Measurements from ENCODE around the gene CNNM3.

CNNM3 gene

DNA sequence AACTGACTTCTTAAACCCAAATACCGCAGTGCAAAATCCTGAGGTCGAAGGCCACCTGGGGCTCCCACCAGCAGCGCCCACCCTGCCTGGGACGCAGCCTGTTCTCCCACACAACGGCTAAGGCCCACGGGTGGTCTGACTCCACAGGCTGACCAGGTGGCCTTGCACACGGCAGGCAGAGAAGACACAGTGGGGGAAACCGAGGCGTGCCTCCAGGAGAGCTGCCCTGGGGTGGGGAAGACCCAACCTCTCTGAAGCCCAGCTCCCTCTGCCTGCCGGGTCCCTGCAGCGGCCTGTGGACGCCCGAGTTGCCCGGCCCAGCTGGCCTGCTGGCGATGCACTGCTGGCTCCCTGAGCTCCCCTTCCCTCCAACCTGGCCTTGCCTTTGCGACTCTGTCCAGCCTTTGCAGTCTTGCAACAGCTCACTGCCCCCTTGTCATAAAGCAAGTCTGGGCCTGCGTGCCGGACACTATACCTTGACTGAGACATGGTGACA lies 63.5 kb downstream of the CNNM3 start:
- TF ChIP-seq ZFX (IDR thresholded peaks at IDR 0.05): no peak
- TF ChIP-seq, protein P1, sequence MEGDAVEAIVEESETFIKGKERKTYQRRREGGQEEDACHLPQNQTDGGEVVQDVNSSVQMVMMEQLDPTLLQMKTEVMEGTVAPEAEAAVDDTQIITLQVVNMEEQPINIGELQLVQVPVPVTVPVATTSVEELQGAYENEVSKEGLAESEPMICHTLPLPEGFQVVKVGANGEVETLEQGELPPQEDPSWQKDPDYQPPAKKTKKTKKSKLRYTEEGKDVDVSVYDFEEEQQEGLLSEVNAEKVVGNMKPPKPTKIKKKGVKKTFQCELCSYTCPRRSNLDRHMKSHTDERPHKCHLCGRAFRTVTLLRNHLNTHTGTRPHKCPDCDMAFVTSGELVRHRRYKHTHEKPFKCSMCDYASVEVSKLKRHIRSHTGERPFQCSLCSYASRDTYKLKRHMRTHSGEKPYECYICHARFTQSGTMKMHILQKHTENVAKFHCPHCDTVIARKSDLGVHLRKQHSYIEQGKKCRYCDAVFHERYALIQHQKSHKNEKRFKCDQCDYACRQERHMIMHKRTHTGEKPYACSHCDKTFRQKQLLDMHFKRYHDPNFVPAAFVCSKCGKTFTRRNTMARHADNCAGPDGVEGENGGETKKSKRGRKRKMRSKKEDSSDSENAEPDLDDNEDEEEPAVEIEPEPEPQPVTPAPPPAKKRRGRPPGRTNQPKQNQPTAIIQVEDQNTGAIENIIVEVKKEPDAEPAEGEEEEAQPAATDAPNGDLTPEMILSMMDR (conservative IDR thresholded peaks at IDR 0.05): no peak
- H3K27ac ChIP-seq: no peak overlapping the region

DNA sequence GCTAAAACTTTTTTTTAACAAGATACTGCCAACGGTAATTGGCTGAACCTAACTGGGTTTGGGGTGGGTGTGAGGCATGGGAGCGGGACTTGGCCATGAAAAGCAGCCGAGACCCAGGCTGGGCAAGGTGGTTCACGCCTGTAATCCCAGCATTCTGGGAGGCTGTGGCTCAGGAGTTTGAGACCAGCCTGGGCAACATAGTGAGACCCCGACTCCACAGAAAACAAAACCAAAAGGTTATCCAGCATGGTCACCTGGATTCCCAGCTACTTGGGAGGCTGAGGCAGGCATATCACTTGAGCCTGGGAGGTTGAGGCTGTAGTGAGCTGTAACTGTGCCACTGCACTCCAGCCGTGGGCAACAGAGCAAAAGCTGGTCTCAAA lies 64.8 kb downstream of the CNNM3 start:
- no peak overlapping the region for H3K27ac ChIP-seq
- TF ChIP-seq, protein P1 (conservative IDR thresholded peaks at IDR 0.05): no peak

DNA sequence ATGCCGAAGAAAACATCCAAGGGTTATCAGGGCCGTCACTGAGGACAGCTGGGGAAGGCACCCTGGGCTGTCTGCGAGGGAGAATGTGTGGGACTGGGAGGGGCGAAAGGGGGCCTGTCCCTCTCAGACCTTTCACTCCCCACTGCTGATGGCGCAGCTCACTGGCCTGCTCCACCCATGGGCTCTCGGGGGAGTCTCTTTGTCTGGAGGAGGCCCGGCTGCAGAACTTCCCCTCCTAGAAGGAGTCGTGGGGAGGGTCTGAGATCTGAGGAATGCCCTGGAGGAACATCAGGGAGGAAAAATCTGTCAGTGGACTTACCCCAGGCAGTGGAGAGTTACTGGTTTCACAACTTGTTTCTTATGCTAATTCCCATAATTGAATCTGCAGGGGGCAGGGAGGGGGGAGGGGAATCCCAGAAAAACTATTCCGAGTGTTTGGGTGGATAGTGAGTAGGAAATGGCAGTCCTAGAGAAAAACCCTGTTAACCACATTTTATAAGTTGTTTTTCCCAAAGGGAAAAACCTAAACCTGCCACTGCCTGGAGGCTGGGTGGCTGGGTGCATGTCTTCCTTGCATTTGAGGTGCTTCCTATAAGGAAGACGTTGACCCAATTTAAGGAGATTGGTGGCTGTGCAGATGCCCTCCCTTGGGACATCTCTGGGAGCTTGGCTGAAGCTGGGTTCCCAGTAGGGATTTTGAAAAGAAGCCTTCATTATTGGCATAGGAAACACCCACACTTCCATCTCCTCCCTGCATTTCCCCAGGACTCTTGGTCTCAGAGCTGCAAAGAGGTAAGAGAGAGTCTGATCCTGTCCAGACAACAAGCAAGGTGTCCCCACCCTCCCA lies 65.5 kb downstream of the CNNM3 start:
- no peak for TF ChIP-seq ZFX (IDR thresholded peaks at IDR 0.05)
- TF ChIP-seq, protein P1 (conservative IDR thresholded peaks at IDR 0.05): no peak
- H3K27ac ChIP-seq: no peak overlapping the region

DNA sequence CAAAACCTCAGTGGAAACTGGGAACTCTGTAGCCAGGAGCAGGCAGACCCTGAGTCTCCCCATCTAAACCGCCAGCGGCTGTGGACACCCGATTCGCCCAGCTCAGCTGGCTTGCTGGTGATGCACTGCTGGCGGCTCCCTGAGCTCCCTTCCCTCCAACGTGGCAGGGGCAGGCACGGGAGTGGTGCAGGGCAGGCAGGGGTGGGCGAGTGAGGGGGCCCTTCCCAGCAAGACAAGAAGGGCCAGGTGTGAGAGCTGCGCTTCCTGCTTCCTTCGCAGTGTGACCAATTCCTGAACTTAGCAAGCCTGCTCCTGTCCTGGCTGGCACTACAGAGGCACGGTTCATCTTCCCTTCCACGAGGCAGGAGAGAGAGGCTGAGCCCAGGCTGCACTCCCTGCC lies 66.2 kb downstream of the CNNM3 start:
- no peak overlapping the region for H3K27ac ChIP-seq
- TF ChIP-seq, protein P1 (conservative IDR thresholded peaks at IDR 0.05): no peak
- TF ChIP-seq ZFX (IDR thresholded peaks at IDR 0.05): no peak

DNA sequence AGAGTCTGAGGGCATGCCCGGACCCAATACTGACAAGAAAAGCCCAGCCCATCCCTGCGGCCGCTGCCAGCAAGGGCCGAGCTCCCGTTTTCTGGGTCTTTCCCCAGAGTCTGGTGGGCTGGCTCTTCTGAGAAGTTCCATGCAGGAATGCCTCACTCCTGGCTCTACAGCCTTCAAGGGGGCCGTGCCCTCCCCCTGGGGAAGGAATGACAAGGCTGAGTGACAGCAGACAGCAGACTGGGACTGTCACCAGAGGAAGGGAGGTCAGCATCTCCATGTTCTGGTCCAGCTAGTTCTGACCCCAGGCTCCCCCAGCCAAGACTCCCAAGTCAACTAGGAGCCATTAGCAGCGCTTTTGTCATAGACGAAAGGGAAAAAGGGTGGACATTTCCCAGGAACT lies 66.8 kb downstream of the CNNM3 start:
- H3K27ac ChIP-seq: no peak overlapping the region
- TF ChIP-seq, protein P1 (conservative IDR thresholded peaks at IDR 0.05): no peak
- no peak for TF ChIP-seq ZFX (IDR thresholded peaks at IDR 0.05)

DNA sequence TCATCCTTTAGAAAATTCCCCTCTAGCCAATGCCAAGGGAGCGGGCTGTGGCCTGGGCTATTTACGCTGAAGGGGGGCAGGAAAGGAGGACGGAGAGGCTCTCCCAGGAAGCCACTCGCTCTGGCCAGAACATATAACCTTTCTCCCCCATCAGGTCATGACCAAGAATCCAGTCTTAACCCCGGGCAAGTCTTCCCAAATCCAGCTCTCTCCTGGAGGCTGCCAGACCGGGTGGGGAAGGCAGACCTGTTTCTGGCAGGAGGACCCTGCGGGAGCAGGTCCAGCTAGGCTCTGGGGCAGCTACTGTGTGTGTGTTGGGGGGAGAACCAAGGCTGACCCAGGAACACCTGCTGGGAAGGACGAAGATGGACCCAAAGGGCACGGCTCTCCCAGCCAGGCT lies 67.2 kb downstream of the CNNM3 start:
- TF ChIP-seq, protein P1 (conservative IDR thresholded peaks at IDR 0.05): no peak
- no peak for TF ChIP-seq ZFX (IDR thresholded peaks at IDR 0.05)
- no peak overlapping the region for H3K27ac ChIP-seq

Measured in C4-2B (cell line).